GM18909 (cell line): ENCODE data around the gene SPI1.
"Not testable (repeated sequence)": the region's sequence is repeated elsewhere in the genome, so short reads cannot be mapped to it uniquely, and the experiment has no call there.

ENCODE experiments used
- ATAC-seq: cut with Tn5 transposase; IDR thresholded peaks from one replicate; pipeline ENCODE4 v1.9.1; 2021; ENCODE audit warnings: mild to moderate bottlenecking; ENCODE audit not compliant: unreplicated experiment, poor library complexity

The SPI1 gene

GRCh38 chr11:47328449-47329390 lies 49.6 kb downstream of the SPI1 start:
- peak; percentile 72 for ATAC-seq

GRCh38 chr11:47327949-47328348 lies 50.4 kb downstream of the SPI1 start:
- ATAC-seq: no peak

- no peak for ATAC-seq
These were observed 51.3 kb downstream of the SPI1 start for GRCh38 chr11:47327025-47327424.

- ATAC-seq: no peak
These were observed 52.1 kb downstream of the SPI1 start for GRCh38 chr11:47326198-47326597.

- no peak for ATAC-seq
These were observed 52.9 kb downstream of the SPI1 start for GRCh38 chr11:47325271-47326041.

- no peak for ATAC-seq
These were observed 53.8 kb downstream of the SPI1 start for GRCh38 chr11:47324520-47324919.

- ATAC-seq: no peak
These were observed 60.2 kb downstream of the SPI1 start for GRCh38 chr11:47318166-47318565.

- peak; percentile 83 for ATAC-seq
These were observed 61.1 kb downstream of the SPI1 start for GRCh38 chr11:47317064-47317828.

GRCh38 chr11:47316501-47316900 lies 61.8 kb downstream of the SPI1 start:
- not testable (repeated sequence) for ATAC-seq

- ATAC-seq: no peak
These were observed 63.4 kb downstream of the SPI1 start for GRCh38 chr11:47314992-47315391.

GRCh38 chr11:47308050-47308823 lies 70.1 kb downstream of the SPI1 start:
- no peak for ATAC-seq

GRCh38 chr11:47306484-47306844 lies 71.9 kb downstream of the SPI1 start:
- no peak for ATAC-seq

GRCh38 chr11:47305734-47306483 lies 72.4 kb downstream of the SPI1 start:
- no peak for ATAC-seq
